ENCODE measurements around the gene UBA5. TPM values are rescaled to one million over a fixed set of nuclear protein-coding genes. Genes with fewer than 3 reads are reported as not detected.
"Not testable (repeated sequence)": the region's sequence is repeated elsewhere in the genome, so short reads cannot be mapped to it uniquely, and the experiment has no call there.

Gene UBA5
- polyA plus RNA-seq (ENCODE audit: insufficient read length), result 85.4 TPM
- long read RNA-seq, donor 1, transcript UBA5-202 (12 exons, 3,705 nt), result major isoform, 19 of 42 reads
- long read RNA-seq, donor 1, partial matches to known transcripts, result 20 of 42 reads
- long read RNA-seq, donor 1, other reads (novel, unspliced or antisense), result 0 of 42 reads
- long read RNA-seq, donor 2, transcript UBA5-202 (12 exons, 3,705 nt), result major isoform, 14 of 34 reads
- long read RNA-seq, donor 2, transcript UBA5-212 (3 exons, 505 nt), result minor isoform, 5 of 34 reads
- long read RNA-seq, donor 2, partial matches to known transcripts, result 14 of 34 reads
- long read RNA-seq, donor 2, other reads (novel, unspliced or antisense), result 0 of 34 reads
- long read RNA-seq, donor 3, transcript UBA5-202 (12 exons, 3,705 nt), result major isoform, 8 of 39 reads
- long read RNA-seq, donor 3, partial matches to known transcripts, result 30 of 39 reads
- long read RNA-seq, donor 3, other reads (novel, unspliced or antisense), result 0 of 39 reads
- long read RNA-seq, donor 4, partial matches to known transcripts, result 0 of 3 reads
- long read RNA-seq, donor 4, other reads (novel, unspliced or antisense), result 0 of 3 reads
- long read RNA-seq, donor 5, transcript UBA5-202 (12 exons, 3,705 nt), result major isoform, 17 of 55 reads
- long read RNA-seq, donor 5, partial matches to known transcripts, result 36 of 55 reads
- long read RNA-seq, donor 5, other reads (novel, unspliced or antisense), result 0 of 55 reads
- long read RNA-seq, donor 6, transcript UBA5-202 (12 exons, 3,705 nt), result major isoform, 8 of 26 reads
- long read RNA-seq, donor 6, partial matches to known transcripts, result 17 of 26 reads
- long read RNA-seq, donor 6, other reads (novel, unspliced or antisense), result 0 of 26 reads
- long read RNA-seq, donor 7, transcript UBA5-202 (12 exons, 3,705 nt), result major isoform, 13 of 46 reads
- long read RNA-seq, donor 7, partial matches to known transcripts, result 31 of 46 reads
- long read RNA-seq, donor 7, other reads (novel, unspliced or antisense), result 0 of 46 reads
- long read RNA-seq, donor 8, transcript UBA5-202 (12 exons, 3,705 nt), result major isoform, 7 of 18 reads
- long read RNA-seq, donor 8, partial matches to known transcripts, result 10 of 18 reads
- long read RNA-seq, donor 8, other reads (novel, unspliced or antisense), result 0 of 18 reads

- peak; percentile 64 for DNase-seq
Measured at GRCh38 chr3:132660052-132660810, at the start of gene UBA5. Gene UBA5, plus strand, starts transcription at chr3:132660329. Its CDS starts 209 bp downstream, at chr3:132660538.

GRCh38 chr3:132615301-132615700, 44.8 kb upstream of the UBA5 start:
- DNase-seq, result not testable (repeated sequence)

- DNase-seq, result no peak
Measured at GRCh38 chr3:132615881-132616280, 44.2 kb upstream of the UBA5 start.

DNA sequence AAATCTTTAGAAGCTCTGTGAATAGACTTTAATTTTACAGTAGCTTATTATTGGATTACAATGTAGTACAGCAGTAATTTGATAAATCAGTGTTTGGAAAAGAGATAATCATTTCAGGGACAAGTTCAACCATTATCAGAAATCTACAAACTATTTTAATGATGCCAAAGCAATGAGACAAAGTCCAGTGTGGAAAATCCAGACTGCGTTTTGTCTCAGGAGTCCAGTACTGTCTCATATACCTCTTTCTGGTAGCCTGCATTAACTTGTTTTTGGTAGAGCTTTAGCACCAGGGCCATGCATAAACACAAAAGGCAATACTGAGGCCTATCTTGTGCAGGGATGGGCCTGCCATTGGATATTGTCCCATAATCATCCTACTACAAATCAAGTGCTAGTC, 43.3 kb upstream of the UBA5 start:
- no peak for DNase-seq

DNA sequence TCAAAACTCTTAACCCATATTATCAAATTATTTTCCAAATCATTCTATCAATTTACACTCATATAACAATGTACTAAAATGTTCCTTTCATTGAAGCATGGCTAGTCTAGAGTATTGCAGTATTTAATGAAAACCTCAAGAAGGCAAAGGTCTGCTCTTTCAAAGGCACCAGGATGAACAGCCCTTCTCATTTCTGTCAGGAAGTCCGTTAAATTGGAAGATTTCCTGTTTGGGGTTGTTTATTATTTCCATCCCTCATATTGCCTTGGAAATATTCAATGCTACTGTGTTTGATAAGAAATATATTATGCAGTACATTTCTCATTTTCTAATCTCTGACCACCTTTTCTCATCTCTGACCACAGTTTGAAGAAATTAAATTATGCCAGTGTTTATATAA, 38.0 kb upstream of the UBA5 start:
- no peak for DNase-seq

- no peak for DNase-seq
Measured at GRCh38 chr3:132622761-132623160, 37.4 kb upstream of the UBA5 start.

DNA sequence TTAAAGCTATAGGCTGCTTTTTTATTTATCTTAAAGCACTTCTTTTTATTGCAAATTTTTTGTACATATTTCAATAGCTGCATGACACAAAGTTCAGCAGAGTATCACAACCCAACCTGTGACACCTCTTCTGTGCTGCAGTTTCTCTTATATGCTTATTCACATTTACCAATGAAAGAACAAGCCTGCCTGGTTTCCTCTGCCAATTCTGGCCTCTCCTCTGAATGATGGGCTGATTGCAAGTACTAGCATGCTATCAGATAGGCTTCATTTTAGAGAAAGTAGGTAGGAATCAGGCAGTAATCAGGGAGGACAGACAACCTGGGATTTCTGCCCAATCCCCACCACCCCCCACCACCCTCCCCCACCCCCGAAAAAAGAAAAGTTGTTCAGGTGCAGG, 36.5 kb upstream of the UBA5 start:
- no peak for DNase-seq

DNA sequence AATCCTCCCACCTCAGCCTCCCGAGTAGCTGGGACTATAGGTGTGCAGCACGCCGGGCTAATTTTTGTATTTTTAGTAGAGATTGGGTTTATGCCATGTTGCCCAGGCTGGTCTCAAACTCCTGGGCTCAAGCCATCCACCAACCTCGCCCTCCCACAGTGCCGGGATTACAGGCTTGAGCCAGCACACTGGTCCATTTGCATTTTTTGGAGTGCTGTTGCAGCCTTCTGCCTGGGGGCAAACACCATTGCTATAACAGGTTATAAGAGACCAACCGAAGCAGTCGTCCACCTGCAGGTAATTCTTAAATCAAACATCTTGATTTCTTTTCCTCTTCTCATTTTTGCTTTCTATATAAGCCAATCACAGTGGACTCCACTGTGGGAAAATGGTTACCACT, 35.3 kb upstream of the UBA5 start:
- DNase-seq, result no peak

- DNase-seq, result no peak
Measured at GRCh38 chr3:132625613-132626012, 34.5 kb upstream of the UBA5 start.

- no peak for DNase-seq
Measured at GRCh38 chr3:132626955-132627354, 33.2 kb upstream of the UBA5 start.

DNA sequence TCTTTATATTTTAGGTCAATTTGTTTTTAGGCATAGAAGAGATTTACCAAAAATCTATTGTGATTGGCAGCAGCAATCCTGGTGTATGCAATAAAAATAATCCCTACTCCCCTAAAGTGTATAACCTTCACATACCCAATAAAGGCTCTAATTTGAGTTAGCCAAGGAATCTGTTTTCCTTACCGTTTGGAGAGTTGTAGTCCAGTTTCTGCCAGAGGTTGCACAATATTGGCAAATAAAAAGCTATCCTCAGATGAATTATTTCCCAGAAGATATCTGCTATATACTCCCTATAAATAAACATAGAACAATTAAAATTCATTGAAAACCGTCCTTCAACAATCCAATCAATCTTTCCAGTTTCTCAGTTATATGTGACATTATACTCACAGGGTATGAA, 32.0 kb upstream of the UBA5 start:
- DNase-seq, result no peak

DNA sequence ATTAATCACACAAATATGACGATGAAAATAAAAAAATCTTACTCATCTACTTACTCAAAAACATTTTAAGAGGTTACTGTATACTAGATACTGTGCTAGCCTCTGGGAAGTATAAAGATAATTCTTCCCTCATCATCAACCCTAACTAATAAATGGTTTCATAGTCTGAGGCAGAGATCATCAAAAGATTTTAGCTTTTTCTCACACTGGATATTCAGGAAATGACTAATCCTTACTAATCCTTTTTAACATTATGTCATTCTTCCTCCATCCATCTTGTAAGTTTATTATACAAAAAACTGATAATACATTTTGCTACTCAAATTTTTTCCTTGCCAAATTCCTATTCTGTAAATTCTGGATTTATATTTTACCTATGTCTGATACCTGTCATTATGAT, 30.2 kb upstream of the UBA5 start:
- DNase-seq, result no peak

- DNase-seq, result no peak
Measured at GRCh38 chr3:132630612-132631011, 29.5 kb upstream of the UBA5 start.

GRCh38 chr3:132635052-132635451, 25.1 kb upstream of the UBA5 start:
- no peak for DNase-seq

DNA sequence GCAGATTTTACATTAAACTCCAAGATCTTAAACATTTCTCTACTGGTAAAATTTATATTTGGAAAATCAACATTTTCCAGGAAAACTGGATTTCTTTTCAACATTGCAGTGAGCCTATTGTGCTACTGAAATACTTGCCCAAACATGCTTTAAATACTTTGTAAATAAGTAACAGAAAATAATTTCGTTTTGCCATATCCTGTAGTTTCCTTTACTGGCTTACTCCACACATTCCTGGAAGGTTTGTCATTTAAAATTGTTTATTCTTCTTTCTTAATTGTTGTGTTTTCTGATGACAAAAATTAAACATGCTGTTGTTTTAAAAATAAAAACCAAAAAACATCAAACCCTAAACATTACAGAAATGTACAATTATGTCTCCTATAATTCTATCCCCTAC, 22.5 kb upstream of the UBA5 start:
- no peak for DNase-seq

GRCh38 chr3:132638706-132639105, 21.4 kb upstream of the UBA5 start:
- no peak for DNase-seq

- DNase-seq, result not testable (repeated sequence)
Measured at GRCh38 chr3:132641427-132641826, 18.7 kb upstream of the UBA5 start.

- DNase-seq, result peak; percentile 31
Measured at GRCh38 chr3:132641837-132642538, 18.1 kb upstream of the UBA5 start.

DNA sequence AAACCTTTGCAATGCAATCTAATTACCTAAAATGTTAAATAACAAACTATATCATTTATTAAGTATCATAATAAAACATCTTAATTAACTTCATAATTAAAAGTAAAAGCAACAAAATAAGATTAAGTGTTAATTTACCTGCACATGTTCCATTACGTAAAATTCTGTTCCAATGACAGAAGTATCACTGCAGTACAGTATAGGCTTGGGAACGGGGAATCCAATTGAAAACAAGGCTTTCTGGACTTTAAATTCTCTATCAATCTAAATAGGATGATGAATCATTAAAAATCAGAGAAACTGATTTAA, 17.6 kb upstream of the UBA5 start:
- DNase-seq, result no peak

- no peak for DNase-seq
Measured at GRCh38 chr3:132643366-132643765, 16.8 kb upstream of the UBA5 start.

GRCh38 chr3:132645058-132645457, 15.1 kb upstream of the UBA5 start:
- DNase-seq, result no peak
